SJSA1 (cell line): ENCODE results near the gene NUP88. TPM values are rescaled to one million over a fixed set of nuclear protein-coding genes. Genes with fewer than 3 reads are reported as not detected.
"Not testable (repeated sequence)": the region's sequence is repeated elsewhere in the genome, so short reads cannot be mapped to it uniquely, and the experiment has no call there.

Experiments used
- DNase-seq, 2 experiments: peaks; one replicate each; pipeline ENCODE4 v3.0.0-alpha.2; 2015 to 2020; ENCODE audit warnings: low spot score in 2 of 2, low read depth in 1 of 2
- H3K27ac ChIP-seq: fragments of 250-450 bp; sonication (Bioruptor Pico); 2 replicates; pipeline ENCODE4 v1.5.1; 2020; ENCODE audit warnings: mild to moderate bottlenecking, moderate library complexity
- H3K27me3 ChIP-seq: fragments of 250-450 bp; sonication (Bioruptor Pico); replicated peaks from 2 replicates; pipeline ENCODE4 v1.5.1; 2020; ENCODE audit warnings: mild to moderate bottlenecking, moderate library complexity
- H3K36me3 ChIP-seq: fragments of 250-450 bp; sonication (Bioruptor Pico); 2 replicates; pipeline ENCODE4 v1.5.1; 2020; ENCODE audit warnings: mild to moderate bottlenecking
- H3K4me1 ChIP-seq: fragments of 250-450 bp; sonication (Bioruptor Pico); replicated peaks from 2 replicates; pipeline ENCODE4 v1.6.1; 2021; ENCODE audit warnings: mild to moderate bottlenecking
- H3K4me3 ChIP-seq: fragments of 250-450 bp; sonication (Bioruptor Pico); 2 replicates; pipeline ENCODE4 v1.5.1; 2020; ENCODE audit warnings: mild to moderate bottlenecking
- H3K9me3 ChIP-seq: fragments of 250-450 bp; sonication (Bioruptor Pico); replicated peaks from 2 replicates; pipeline ENCODE4 v1.5.1; 2020; ENCODE audit warnings: mild to moderate bottlenecking
- total RNA-seq: library from RNA; depleted of rRNA; stranded (reverse); fragments of >200 nt; shearing (Covaris generic); gene quantifications from 2 replicates; pipeline ENCODE4 v1.2.3, GENCODE V29; 2014

NUP88 gene
- total RNA-seq, 1 experiment from 2014 or later = 146 TPM

DNA sequence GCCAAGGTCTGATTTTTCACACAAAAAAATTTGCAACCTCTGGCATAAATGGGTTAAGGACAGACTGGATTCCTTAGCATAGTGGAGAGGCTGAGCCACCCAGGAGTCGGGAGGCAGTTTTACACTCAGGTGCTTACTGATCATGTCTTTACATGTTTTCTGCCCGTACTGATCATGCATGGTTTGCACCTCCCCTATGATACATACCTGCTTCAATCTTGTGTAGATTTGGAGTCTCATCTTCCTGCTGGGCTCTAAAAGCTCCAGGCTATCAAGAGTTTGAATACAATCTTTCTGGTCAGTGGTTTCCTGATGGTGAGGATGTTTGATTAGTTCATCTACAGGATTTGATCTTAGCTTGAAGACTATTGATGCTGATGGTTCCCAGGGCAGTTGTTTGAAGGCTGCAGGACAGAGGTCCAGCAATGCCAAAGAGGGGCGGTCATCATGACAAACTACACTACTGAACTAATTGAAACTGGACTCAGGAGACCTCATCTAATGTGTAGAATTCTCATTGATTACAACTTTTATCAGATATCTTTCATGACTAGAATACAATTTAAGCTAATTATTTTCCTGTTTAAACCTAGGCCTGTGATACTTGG, 12.6 kb upstream of the NUP88 start:
- Histone ChIP-seq H3K36me3 (peaks cover 92% of the 10 kb centered on the region), H3K4me3 (no peak overlapping the region), H3K4me1 (peaks cover 10% of the 10 kb centered on the region), H3K9me3 (no peaks in the 10 kb centered on the region), H3K27me3 (no peaks in the 10 kb centered on the region), H3K27ac (no peak overlapping the region)
- no peak for DNase-seq

DNA sequence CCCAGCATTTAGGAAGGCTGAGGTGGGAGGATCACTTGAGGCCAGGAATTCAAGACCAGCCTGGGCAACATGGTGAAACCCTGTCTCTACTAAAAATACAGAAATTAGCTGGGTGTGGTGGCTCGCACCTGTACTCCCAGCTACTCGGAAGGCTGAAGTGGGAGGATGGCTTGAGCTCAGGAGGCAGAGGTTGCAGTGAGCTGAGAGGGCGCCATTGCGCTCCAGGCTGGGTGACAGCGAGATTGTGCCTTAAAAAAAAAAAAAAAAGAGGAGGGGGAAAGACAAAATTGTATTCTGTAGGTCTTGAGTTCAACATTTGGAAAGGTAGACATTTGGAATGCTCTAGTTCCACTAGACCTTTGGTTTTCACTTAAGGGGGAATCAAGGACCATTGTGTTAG, 11.8 kb upstream of the NUP88 start:
- not testable (repeated sequence) for H3K27me3 ChIP-seq, H3K4me3 ChIP-seq, DNase-seq, H3K27ac ChIP-seq, H3K9me3 ChIP-seq
- peaks cover 11% of the 10 kb centered on the region for H3K4me1 ChIP-seq
- peaks cover 92% of the 10 kb centered on the region for H3K36me3 ChIP-seq

DNA sequence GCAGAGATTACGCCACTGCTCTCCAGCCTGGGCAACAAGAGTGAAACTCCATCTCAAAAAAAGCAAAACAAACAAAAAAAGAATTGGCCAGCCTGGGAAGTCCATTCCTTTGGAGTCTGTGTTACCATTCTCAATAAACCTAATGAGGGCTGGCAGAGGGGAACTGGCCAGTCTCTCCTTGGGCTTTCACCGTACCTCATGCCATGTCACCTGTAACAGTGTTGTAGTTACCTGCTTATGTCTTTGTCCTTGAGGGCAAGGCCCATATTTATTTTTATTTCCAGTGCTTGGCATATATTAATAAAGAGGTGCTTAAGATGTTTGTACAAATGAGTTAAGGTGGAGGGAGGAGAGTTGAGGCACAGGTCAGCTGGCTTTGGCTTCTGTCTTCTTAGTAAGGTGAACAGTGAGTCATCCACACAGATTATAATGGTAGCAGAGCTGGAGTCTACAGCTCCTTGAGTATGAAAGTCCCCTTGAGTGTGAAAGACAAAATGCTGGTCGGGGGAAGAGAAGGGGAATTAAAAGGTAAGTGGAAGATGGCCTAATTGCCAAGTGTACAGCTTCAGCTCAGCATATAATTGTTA, 11.0 kb upstream of the NUP88 start:
- Histone ChIP-seq H3K9me3 (no peaks in the 10 kb centered on the region), H3K4me1 (peaks cover 11% of the 10 kb centered on the region), H3K27me3 (no peaks in the 10 kb centered on the region), H3K4me3 (no peak overlapping the region), H3K27ac (no peak overlapping the region), H3K36me3 (peaks cover 95% of the 10 kb centered on the region)
- no peak for DNase-seq

DNA sequence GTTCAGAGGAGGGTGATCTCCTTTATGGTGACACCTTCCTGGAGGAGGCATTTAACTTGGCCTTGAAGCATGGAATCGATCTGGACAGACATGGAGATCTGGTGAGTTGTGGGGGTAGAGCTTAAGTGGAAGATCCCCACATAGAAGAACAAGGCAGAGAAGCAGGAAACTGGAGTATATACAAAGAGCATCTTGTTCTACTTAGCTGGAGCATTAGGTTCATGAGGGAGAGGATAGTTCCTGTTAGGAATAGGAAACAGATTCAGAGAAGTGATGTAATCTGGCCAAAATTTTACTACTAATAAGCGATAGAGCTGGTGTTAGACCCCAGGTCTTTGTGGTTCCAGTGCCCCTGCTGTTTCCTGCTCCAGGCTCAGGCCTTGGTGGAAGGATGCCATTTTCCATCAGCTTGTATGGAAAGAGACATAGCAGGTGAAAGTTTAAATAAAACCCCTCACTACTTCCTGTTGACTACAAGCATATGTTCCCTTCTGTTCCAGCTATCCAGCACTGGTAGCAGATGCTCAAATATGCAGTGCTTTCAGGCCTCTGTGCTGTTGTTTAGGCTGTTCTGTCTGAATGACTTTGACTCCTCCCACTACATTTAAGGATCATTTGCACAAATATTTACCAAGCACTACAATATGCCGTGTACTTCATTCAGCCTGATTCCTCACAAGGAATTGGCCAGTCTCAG, 9.9 kb upstream of the NUP88 start:
- no peaks in the 10 kb centered on the region for H3K9me3 ChIP-seq
- H3K27ac ChIP-seq = no peak overlapping the region
- no peaks in the 10 kb centered on the region for H3K27me3 ChIP-seq
- peaks cover 90% of the 10 kb centered on the region for H3K36me3 ChIP-seq
- peaks cover 11% of the 10 kb centered on the region for H3K4me1 ChIP-seq
- DNase-seq = no peak
- H3K4me3 ChIP-seq = no peak overlapping the region

DNA sequence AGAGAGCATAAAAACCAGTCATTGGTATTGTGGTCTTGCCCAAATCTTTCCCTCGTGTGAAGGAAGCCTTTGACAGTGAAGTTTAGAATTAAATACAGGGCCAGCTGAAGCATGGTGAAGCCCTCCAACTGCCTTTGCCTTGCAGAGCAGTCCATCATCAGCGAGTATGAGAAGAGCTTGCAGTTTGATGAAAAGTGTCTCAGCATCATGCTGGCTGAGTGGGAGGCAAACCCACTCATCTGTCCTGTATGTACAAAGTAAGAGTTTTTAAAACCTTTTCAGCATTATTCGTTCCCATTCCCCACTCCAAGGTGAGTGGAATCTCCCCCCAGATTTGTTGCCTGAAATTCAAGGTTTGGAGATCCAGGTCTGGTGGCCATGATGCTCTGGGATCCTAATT, 6.4 kb upstream of the NUP88 start:
- no peaks in the 10 kb centered on the region for H3K27me3 ChIP-seq
- no peak overlapping the region for H3K27ac ChIP-seq
- DNase-seq = no peak
- peaks cover 21% of the 10 kb centered on the region for H3K4me1 ChIP-seq
- peaks cover 78% of the 10 kb centered on the region for H3K36me3 ChIP-seq
- no peaks in the 10 kb centered on the region for H3K9me3 ChIP-seq
- H3K4me3 ChIP-seq = no peak overlapping the region

DNA sequence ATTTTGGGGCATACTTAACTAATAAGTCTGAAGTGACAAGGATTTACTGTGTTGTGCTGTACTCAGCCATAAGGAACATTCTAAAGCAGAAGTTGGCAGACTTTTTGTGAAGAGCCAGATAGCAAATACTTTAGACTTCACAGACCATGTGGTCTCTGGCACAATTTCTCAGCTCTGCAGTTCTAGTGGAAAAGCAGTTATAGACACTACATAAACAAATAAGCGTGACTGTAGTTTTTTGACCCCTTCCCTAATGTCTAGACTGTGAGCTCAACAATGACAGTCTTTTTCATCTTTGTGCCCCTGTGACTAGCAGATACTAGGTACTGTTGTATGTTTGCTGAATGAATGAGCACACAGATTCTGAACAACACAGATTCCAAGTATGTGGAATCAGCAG, 5.4 kb upstream of the NUP88 start:
- no peak for DNase-seq
- Histone ChIP-seq H3K9me3 (no peaks in the 10 kb centered on the region), H3K27me3 (no peaks in the 10 kb centered on the region), H3K4me1 (peaks cover 21% of the 10 kb centered on the region), H3K27ac (no peak overlapping the region), H3K4me3 (no peak overlapping the region), H3K36me3 (peaks cover 68% of the 10 kb centered on the region)

DNA sequence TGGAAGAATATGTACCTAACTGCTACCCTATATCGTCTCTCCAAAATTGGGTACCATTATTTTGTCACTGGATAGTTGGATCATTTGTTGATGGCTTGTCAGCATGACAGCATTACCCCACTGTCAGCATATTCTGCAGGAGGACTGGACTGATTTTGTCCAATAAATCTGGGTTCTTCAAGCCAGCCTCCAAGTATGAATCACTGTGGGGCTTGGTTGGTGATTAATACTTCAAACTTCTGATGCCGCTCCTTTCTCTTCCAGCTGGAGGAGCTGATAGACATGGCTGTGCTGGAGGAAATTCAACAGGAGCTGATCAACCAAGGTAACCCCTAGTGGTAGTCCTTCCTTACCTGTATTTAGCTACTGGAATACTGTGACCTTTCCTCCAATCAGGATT, 3.0 kb upstream of the NUP88 start:
- H3K27ac ChIP-seq = no peak overlapping the region
- DNase-seq = peak in 1 of 2 experiments; percentile 8

DNA sequence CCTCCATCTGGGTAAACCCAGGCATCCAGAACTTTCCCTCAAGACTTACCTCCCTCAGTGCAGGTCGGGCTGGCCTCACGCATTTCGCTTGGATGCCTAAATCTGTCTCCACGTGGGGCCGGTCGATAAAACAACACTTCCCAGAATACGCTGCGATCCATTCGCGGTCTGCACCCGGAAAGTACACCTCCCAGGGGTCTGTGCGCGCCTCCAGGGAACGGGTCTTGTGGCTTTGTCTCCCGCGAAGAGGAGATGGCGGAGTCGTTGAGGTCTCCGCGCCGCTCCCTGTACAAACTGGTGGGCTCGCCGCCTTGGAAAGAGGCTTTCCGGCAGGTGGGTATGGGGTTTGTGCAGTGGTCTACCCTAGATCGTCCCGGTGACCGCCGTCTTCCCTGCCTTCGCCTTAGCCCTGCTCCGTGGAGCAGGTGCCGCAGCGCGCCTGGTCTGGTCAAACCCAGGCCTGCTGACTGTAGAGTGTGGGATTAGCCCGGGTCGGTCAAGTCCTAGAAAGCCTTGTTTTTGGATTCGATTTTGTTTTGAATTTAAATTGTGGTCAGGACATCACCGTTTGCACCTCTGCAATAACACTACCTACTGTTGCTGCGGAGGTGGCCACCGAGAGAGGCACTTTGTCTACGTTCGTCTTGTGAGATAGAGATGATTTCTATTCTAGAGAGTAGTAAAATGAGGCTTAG, 644 bp upstream of the NUP88 start, which contains the start of gene RPAIN:
TSS of gene RPAIN (plus strand) at position 224 of the 695 bp plus-strand sequence. CDS start at position 253, 29 bp downstream.
- peaks cover 52% of the 10 kb centered on the region for H3K36me3 ChIP-seq
- H3K4me1 ChIP-seq = peaks cover 14% of the 10 kb centered on the region
- H3K9me3 ChIP-seq = no peaks in the 10 kb centered on the region
- H3K27ac ChIP-seq = peak within 1 kb of the TSS; percentile 71
- H3K27me3 ChIP-seq = no peaks in the 10 kb centered on the region
- peak in 1 of 2 experiments; percentile 78 for DNase-seq
- peak within 1 kb of the TSS; percentile 83 for H3K4me3 ChIP-seq

More for the DNA sequence above, 3.0 kb upstream of the NUP88 start:
- Histone ChIP-seq H3K9me3 (no peaks in the 10 kb centered on the region), H3K27me3 (no peaks in the 10 kb centered on the region), H3K4me1 (peaks cover 18% of the 10 kb centered on the region), H3K36me3 (peaks cover 53% of the 10 kb centered on the region), H3K4me3 (no peak overlapping the region)

DNA sequence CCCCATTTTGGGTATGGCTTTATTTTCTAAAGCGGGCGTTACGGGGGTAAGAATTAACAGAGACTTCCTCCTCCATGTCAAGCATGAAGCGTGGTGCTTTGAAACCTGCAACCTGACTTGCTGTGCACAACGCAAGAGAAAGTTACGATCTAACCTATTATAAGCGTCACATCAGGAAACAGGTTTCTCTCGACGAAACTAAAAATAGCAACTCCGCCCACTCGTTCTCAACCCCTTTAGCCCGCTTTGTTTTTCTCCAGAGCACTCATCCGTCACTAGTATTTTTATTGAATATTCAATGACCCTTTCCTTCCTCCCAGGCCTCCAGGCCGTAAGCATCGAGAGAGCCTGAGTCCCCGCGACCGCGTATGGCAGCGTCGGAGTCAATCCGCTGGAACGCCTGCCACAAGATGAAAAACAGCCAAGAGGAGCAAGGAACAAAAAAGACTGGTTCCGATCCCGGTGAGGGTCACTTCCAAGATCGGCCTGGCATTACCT, 555 bp downstream of the NUP88 start:
- no peak for DNase-seq
- Histone ChIP-seq H3K4me1 (peaks cover 19% of the 10 kb centered on the region), H3K4me3 (peak overlapping the region; percentile 83), H3K27me3 (no peaks in the 10 kb centered on the region), H3K36me3 (peaks cover 54% of the 10 kb centered on the region), H3K27ac (peak overlapping the region; percentile 71), H3K9me3 (no peaks in the 10 kb centered on the region)

DNA sequence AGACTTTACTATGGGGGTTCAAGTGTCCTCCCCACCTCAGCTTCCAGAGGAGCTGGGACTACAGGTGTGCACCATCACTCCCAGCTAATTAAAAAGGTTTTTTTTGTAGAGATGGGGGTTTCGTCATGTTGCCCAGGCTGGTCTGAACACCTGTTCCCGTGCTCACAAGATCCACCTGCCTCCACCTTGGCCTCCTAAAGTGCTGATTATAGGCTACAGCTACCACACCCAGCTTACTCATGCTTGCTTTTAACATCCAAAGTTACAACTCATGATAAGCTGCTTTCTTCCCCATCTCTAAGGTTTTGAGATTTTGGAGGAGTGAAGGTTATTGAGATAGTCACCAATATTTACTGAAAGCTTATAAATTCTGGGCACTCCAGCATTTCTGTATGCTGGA, 2.6 kb downstream of the NUP88 start:
- no peak overlapping the region for H3K27ac ChIP-seq

DNA sequence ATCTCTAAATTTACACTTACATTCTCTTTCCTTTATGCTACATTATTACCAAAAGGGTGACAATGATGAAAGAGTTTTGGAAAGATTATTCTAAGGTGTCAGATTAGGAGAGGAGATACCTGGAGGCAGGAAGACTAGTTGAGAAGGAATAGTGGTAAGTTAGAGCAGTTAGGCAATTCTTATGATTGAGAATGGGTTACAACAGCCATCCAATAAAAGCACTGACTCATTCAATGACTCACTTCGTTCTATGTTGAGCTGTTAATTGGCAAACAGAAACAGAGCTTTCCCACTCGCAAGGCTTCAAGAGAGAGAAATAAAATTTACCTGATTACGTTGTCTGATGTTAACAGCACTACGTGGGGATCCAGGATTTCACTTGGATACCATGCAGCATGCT, 5.8 kb downstream of the NUP88 start:
- peaks cover 78% of the 10 kb centered on the region for H3K36me3 ChIP-seq
- peak overlapping the region; percentile 46 for H3K27ac ChIP-seq
- peaks cover 16% of the 10 kb centered on the region for H3K4me1 ChIP-seq
- no peak overlapping the region for H3K4me3 ChIP-seq
- peak in 1 of 2 experiments; percentile 13 for DNase-seq
- H3K27me3 ChIP-seq = no peaks in the 10 kb centered on the region
- no peaks in the 10 kb centered on the region for H3K9me3 ChIP-seq

More for the DNA sequence above, 2.6 kb downstream of the NUP88 start:
- Histone ChIP-seq H3K9me3 (no peaks in the 10 kb centered on the region), H3K36me3 (peaks cover 57% of the 10 kb centered on the region), H3K4me3 (no peak overlapping the region), H3K27me3 (no peaks in the 10 kb centered on the region), H3K4me1 (peaks cover 16% of the 10 kb centered on the region)
- DNase-seq = no peak

DNA sequence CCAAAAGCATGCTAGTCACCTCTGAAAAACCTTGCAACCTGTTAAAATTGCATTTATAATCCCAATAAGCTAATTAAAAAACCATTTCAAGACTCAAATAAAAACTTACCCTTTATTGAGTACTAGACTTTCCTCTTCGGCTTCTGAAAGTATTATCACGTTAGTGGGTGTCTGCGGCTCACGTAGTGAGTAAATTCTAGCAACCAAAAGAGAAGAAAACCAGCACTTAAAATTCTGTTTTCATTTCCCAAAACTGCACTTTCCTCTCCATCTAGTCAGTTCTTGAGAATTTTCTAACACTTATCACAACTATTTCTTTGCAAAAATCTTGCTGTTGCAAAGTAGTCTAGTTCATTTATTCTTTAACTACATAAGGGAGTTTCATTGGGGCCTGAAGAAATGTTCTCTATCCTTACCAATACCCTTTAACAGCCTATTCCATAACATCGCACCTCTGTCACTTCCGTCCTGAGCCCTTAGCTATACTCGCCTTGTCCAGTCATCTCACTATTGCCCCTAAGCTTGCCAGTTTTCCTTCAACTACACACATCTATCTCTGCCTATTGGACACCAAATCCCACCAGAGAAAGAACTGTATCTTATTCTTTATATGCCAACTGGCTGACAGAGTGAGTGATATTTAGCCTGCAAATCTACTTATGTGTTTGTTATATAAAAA, 8.7 kb downstream of the NUP88 start:
- Histone ChIP-seq H3K27ac (no peak overlapping the region), H3K4me1 (peaks cover 12% of the 10 kb centered on the region), H3K9me3 (no peaks in the 10 kb centered on the region), H3K27me3 (no peaks in the 10 kb centered on the region), H3K4me3 (no peak overlapping the region), H3K36me3 (peaks cover 90% of the 10 kb centered on the region)
- no peak for DNase-seq

DNA sequence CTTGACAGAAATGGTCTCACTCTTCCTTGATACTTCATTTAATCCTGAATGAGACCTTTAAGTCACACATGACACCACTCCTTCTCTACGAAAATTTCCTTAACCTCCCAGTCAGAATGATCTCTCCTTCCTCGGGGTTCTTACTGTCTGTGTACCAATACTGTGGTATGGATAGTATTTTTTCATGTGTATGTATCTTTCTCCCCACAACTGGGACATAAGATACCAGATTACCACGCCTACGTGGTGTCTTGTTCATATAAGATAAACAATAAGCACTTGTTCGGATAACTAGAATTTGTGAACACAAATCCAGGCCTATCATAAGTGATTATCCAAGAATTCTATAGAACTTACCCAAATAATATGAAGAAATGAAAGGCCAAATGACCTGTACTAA, 11.3 kb downstream of the NUP88 start:
- DNase-seq = no peak
- Histone ChIP-seq H3K27me3 (no peaks in the 10 kb centered on the region), H3K9me3 (no peaks in the 10 kb centered on the region), H3K4me1 (peaks cover under 1% of the 10 kb centered on the region), H3K27ac (no peak overlapping the region), H3K36me3 (peaks cover 93% of the 10 kb centered on the region), H3K4me3 (no peak overlapping the region)
